HG03520 (cell line): ENCODE data around the gene C2orf92.
"Not testable (repeated sequence)": the region's sequence is repeated elsewhere in the genome, so short reads cannot be mapped to it uniquely, and the experiment has no call there.

Source experiments
- ATAC-seq: cut with Tn5 transposase; IDR thresholded peaks from one replicate; pipeline ENCODE4 v1.9.1; 2021; ENCODE audit warnings: mild to moderate bottlenecking, moderate library complexity; ENCODE audit not compliant: unreplicated experiment

Gene C2orf92

DNA sequence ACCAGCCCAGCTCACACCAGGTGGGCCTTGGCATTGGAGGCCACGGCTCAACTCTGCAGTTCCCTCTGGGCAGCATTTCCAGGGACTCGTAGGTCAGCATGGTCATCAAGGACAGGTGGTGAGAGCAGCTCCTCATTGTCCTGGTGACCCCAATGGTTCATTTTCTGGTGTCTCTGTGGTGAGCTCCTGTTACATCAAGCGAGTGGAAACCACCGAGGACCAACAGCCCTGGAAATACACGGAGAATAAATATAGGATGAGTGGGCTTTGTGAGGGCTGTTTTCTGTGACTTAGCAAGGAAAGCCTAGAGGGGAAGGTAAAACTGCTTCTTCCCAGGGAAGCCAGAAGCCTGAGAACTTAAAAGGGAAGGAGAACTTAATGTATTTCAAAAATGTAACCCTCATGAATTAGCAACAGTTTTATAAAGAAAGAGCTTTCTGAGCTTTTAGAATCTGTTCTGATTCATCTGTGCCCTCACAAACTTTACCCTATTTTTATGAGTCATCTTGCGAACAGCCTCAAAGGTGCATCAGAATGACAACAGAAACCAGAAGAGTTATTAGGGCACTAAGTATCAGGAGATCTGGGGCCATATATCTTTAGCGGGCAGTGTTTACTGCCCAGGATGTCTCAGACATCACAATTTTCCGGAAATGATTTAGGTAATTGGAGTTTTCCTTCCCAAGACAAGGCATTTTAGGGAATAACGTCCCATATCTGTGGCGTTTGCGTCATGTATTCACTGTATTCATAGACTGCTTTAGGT, 18.7 kb downstream of the C2orf92 start:
- ATAC-seq = no peak

- ATAC-seq = no peak
These were observed 21.7 kb downstream of the C2orf92 start for GRCh38 chr2:97691166-97691565.

- ATAC-seq = no peak
These were observed 24.0 kb downstream of the C2orf92 start for GRCh38 chr2:97693476-97693875.

GRCh38 chr2:97695744-97696143, 26.2 kb downstream of the C2orf92 start:
- ATAC-seq = no peak

DNA sequence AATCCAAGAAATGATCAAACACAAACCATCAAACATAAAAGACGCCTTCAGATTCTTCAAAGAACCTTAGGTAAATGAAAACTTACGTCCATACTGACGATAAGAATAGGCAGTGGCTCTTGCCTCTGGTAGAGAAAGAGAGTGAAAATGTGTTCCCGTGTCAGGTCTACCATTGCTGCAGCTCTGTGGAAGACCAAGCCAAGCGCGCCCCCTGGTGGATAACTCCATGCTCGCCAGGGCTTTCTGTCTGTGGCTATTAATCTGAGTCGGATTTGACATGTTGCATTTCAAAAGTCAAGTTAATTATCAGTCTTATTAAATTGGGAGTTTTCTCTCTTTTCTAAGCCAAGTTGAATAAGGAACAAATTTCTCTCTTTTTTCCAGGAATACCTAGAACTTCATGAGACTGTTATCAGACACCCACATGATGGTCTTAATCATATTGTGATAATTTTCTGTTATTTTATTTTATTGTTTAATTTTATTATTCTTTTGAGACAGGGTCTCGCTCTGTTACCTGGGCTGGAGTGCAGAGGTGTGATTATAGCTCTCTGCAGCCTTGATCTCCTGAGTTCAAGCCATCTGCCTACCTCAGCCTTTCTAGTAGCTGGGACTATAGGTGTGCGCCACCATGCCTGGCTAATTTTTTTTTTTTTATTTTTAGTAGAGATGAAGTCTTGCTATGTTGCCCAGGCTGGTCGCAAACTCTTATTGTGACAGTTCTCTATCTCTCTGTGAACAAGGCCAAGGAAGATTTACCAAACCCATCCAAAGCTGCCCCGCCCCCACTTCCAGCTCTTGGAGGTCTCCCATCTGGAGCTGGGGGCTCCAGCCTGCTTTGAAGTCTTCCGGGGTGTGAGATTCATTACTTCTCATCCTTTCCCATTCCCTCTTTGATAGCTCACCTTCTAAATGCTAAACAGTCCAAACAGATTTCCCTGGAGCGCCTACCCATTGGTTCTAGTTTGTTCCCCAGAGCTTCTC, 28.0 kb downstream of the C2orf92 start:
- no peak for ATAC-seq

DNA sequence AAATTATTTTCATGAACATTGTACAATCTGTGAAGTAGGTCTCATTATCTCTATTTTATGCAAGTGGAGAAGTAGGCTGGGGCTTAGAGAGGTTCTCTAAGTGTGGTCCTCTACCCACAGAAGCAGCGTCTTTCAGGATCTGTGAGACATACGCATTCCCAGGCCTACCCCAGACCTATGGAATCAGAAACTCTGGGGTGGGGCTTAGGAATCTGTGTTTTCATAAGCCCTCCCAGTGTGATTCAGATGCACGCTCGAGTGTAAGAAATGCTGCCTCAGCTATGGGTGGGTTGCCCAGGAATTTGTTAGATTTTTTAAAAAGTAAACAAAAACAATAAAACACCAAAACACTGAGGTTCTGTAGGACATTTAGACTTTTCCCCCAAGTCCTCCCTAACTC, 29.0 kb downstream of the C2orf92 start:
- no peak for ATAC-seq

GRCh38 chr2:97699765-97700444, 30.4 kb downstream of the C2orf92 start:
- ATAC-seq = peak; percentile 64

- no peak for ATAC-seq
These were observed 31.7 kb downstream of the C2orf92 start for GRCh38 chr2:97701186-97701585.

GRCh38 chr2:97701851-97702465, 32.4 kb downstream of the C2orf92 start:
- no peak for ATAC-seq

DNA sequence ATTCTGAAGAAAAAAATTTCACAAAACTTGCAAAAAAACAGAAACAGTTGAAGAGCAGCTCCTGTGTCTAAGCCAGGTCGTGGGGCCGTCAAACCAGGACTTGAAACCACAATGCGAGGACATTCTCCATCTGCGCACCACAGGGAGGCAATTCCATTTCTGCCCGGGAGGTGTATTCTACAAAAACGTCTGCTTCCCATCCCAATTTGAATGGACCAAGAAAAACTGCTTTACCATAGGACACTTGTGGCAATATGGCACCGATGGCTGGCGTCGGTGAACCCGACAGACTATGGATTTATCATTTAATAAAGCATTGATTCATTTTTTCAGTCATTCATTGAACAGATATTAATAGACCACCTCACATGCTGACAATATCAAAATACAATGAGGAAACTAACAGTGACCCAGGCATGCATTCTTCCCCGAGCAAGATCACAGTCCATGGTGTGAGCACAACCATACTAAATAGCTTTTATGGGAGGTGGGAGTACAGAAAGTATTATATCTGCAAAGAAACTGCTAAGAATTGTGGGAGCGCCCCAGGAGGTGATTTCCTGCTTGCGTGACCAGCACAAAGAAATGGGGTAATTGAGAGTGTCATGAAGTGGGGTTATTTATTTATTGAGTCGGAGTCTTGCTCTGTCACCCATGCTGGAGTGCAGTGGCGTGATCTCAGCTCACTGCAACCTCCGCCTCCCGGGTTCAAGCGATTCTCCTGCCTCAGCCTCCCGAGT, 33.4 kb downstream of the C2orf92 start:
- ATAC-seq = no peak

GRCh38 chr2:97703741-97704140, 34.2 kb downstream of the C2orf92 start:
- no peak for ATAC-seq

DNA sequence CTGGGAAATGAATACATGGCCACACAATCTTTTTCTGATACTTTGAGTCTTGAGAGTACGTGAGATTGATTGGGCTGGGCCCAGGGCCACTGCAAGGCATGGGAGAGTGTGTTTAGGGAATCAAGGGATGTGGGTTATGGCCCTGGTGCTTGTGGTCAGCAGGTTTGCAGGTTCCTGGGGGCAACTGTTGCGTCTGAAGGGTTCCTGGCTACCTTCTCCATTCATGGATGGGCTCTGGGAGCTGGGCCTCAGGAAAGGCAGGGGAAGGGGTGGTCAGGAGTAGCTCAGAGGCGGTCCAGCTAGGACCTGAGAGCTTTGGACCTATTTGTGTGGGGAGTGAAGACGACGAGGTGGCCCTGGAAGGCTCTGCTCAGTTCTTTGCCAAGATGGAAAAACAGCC, 35.5 kb downstream of the C2orf92 start:
- no peak for ATAC-seq

GRCh38 chr2:97706112-97706511, 36.6 kb downstream of the C2orf92 start:
- ATAC-seq = no peak

DNA sequence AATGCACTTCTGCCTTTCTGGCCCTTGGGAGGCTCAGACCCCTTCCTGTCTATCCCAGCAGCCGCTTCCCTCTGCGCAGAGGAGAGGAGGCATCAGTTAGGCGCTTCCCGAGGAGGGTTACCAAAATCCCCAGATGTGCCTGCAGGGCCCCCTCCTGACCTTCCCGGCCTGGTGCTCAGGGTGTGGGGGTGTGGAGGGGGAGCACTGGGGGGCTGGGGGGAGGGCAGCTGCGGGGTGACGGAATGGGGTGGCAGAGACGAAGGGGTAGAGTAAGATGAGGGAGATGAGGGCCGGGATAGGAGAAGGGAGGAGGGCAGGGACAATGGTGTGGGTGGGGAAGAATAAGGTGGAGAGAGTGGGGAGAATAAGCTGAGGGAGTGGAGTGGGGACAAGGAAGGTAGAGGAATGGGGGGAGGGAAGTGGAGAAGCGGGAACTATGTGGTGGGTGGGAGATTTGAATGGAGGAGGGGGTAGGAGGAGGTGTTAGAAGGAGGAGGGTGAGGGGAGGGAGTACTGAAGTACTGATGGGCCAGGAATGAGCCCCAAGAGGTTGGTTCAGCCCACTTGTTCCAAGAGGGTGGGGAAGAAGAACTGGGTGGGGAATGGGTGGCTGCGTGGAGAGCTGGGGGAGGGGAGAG, 37.3 kb downstream of the C2orf92 start:
- ATAC-seq = no peak

- ATAC-seq = no peak
These were observed 38.0 kb downstream of the C2orf92 start for GRCh38 chr2:97707362-97708047.

DNA sequence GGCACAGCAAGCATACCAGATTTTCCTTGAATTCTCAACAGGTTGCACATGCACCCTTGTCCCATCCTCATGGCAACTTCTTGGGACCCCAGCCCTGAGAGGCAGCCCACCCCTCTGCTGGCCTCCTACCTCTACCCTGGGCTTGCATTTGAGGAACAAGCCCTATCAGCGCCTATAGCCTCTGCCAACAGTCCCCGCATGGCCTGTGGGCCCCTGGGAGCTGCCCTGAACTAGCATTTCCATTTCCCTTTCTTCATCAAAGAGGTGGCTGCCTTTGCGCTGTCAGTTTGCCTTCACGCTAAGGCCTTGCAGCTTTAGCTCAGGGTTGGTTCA, 38.5 kb downstream of the C2orf92 start:
- no peak for ATAC-seq

DNA sequence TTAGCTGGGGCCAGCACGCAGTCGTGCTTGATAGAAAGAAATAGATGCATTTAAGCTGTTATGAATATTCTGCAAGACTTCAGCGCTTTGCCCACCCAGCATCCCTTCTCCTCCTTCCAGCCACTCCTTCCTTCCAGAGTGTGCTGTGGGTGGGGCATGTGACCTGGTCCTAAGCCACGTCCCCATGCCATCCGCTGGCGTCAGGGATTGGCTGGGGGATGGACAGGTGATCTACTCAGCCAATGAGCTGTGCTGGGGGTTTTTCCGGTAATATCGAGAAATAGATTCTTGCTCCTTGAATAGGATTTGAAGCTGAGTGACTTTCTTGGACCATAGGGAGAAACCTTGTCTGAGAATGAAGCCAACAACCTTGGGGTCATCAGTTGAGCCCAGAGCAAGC, 39.1 kb downstream of the C2orf92 start:
- ATAC-seq = no peak

DNA sequence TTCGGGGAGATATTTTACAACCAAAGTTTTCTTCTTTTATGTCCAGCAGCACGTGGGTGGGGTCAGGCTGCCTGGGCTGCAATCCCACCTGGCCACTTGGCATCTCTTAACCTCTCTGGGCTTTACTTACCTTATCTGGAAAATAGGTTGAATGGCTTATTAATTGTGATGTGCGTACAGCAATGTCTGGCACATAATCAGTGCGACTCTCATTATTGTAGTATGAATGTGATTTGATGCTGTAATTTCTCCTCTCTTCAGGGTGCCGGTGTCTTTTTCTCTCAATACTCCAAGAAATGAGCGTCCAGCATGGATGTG, 41.8 kb downstream of the C2orf92 start:
- no peak for ATAC-seq

DNA sequence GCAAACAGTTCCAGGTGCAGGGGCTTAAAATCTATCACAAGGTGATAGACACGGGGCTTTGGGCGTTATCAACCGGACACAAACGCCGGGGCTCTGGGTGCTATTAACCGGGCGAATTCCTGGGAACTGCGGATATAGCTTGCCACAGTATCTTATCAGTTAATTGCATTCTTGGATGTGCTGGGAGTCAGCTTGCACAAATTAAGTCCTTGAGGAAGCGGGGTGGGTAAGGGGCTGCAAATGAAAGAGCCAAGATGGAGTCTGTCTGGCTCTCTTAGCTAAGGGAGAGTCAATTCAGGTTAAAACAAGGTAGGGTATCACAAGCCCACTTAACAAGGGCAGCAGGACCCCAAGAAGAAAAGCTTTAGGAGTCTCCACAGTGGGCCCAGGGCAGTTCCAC, 42.7 kb downstream of the C2orf92 start:
- ATAC-seq = not testable (repeated sequence)
